Measurements from ENCODE around the gene OPHN1. TPM values are rescaled to one million over a fixed set of nuclear protein-coding genes. Genes with fewer than 3 reads are reported as not detected.

The OPHN1 gene
- polyA plus RNA-seq, 3 donors = 0.20 to 0.82 (median 0.73) TPM

- no peak overlapping the region for H3K4me3 ChIP-seq (replicated peaks in 1 of 3; ENCODE audit: low read depth in 2 of 3, low read length in 3 of 3)
- peaks cover 13 to 14% of the 10 kb centered on the region in 2 donors for H3K4me1 ChIP-seq (ENCODE audit: control insufficient read depth in 1 of 2, insufficient read depth in 2 of 2, low read length in 2 of 2)
- no peaks in the 10 kb centered on the region for H3K27me3 ChIP-seq (ENCODE audit: control insufficient read depth in 2 of 2, insufficient read depth in 2 of 2, low read length in 2 of 2)
- no peak overlapping the region for H3K4me2 ChIP-seq (replicated peaks; ENCODE audit: extremely low read depth, low read length, poor library complexity, severe bottlenecking)
- H3K27ac ChIP-seq (ENCODE audit: low read depth in 1 of 2, low read length in 2 of 2) = no peak overlapping the region
- Mint-ChIP-seq H3K4me1 (no peaks in the 10 kb centered on the region), H3K27ac (no peak overlapping the region), H3K27me3 (ENCODE audit: low read depth in 3 of 3) (peaks cover 0 to 2% (median 0%) of the 10 kb centered on the region in 3 donors), H3K9me3 (no peaks in the 10 kb centered on the region), H3K36me3 (peaks cover 0 to 5% of the 10 kb centered on the region in 2 donors), H3K4me3 (no peak overlapping the region)
- DNase-seq = no peak
- H3K79me2 ChIP-seq (ENCODE audit: insufficient read depth, low read length) = no peaks in the 10 kb centered on the region
- H4K20me1 ChIP-seq (ENCODE audit: insufficient read depth, low read length) = no peaks in the 10 kb centered on the region
- H3K9ac ChIP-seq (ENCODE audit: insufficient read depth, low read length, poor library complexity, severe bottlenecking) = no peak overlapping the region
- intact Hi-C loops (cut with micrococcal nuclease) = no loop called here
- no peak overlapping the region for H2AFZ ChIP-seq (ENCODE audit: insufficient read depth, low read depth, low read length, poor library complexity, severe bottlenecking)
- H3K9me3 ChIP-seq (replicated peaks in 1 of 2; ENCODE audit: control insufficient read depth in 1 of 2, insufficient read depth in 1 of 2, low read length in 2 of 2) = no peaks in the 10 kb centered on the region
- H3K36me3 ChIP-seq (replicated peaks in 1 of 2; ENCODE audit: control insufficient read depth in 1 of 2, insufficient read depth in 2 of 2, low read length in 2 of 2) = no peaks in the 10 kb centered on the region
- no peak for TF ChIP-seq CTCF (IDR thresholded peaks at IDR 0.05)
Observed at GRCh38 chrX:68115371-68115770, 317.9 kb downstream of the OPHN1 start.

DNA sequence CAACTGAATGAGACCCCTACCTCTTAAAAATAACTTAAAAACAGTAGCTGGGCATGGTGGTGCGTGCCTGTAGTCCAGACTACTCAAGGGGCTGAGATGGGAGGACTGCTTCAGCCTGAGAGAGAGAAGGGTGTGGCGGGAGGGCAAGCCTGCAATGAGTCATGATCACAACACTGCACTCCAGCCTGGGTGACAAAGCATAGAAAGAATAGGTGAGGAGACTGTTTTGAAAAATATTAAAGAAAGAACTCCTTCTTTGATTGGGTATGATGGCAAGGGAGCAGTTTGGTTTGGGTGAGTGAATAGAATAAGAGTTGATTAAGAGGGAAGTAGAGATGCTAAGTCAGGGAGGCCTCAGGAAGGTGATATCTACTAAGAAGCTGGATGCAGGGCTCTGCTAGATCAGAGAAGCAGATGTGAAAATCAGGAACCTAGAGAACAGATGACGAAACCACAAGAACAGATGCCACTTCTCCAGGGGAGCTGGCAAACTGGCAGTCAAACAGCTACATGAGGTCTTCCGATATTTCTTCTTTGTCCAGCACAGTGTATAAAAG lies 318.6 kb downstream of the OPHN1 start:
- Histone ChIP-seq H3K4me2 (replicated peaks; ENCODE audit: extremely low read depth, low read length, poor library complexity, severe bottlenecking) (no peak overlapping the region), H3K9me3 (replicated peaks in 1 of 2; ENCODE audit: control insufficient read depth in 1 of 2, insufficient read depth in 1 of 2, low read length in 2 of 2) (no peaks in the 10 kb centered on the region), H2AFZ (ENCODE audit: insufficient read depth, low read depth, low read length, poor library complexity, severe bottlenecking) (no peak overlapping the region), H3K4me1 (ENCODE audit: control insufficient read depth in 1 of 2, insufficient read depth in 2 of 2, low read length in 2 of 2) (peaks cover 13 to 14% of the 10 kb centered on the region in 2 donors), H3K79me2 (ENCODE audit: insufficient read depth, low read length) (no peaks in the 10 kb centered on the region), H3K27me3 (ENCODE audit: control insufficient read depth in 2 of 2, insufficient read depth in 2 of 2, low read length in 2 of 2) (no peaks in the 10 kb centered on the region), H3K36me3 (replicated peaks in 1 of 2; ENCODE audit: control insufficient read depth in 1 of 2, insufficient read depth in 2 of 2, low read length in 2 of 2) (no peaks in the 10 kb centered on the region), H3K9ac (ENCODE audit: insufficient read depth, low read length, poor library complexity, severe bottlenecking) (no peak overlapping the region), H3K27ac (ENCODE audit: low read depth in 1 of 2, low read length in 2 of 2) (peak overlapping the region; percentile 20 to 54), H3K4me3 (replicated peaks in 1 of 3; ENCODE audit: low read depth in 2 of 3, low read length in 3 of 3) (no peak overlapping the region), H4K20me1 (ENCODE audit: insufficient read depth, low read length) (no peaks in the 10 kb centered on the region)
- intact Hi-C loops (cut with micrococcal nuclease) = no loop called here
- H3K4me3 Mint-ChIP-seq = no peak overlapping the region
- H3K27ac Mint-ChIP-seq = peak overlapping the region in 5 of 7 donors; percentile 5 to 88 (median 76)
- WGBS (ENCODE audit: insufficient coverage) = 0% methylated on average over 1 of the region's 4 CpGs
- peak; percentile 40 to 66 (median 60) for DNase-seq
- no peaks in the 10 kb centered on the region for H3K4me1 Mint-ChIP-seq
- peaks cover 0 to 7% of the 10 kb centered on the region in 2 donors for H3K36me3 Mint-ChIP-seq
- no peaks in the 10 kb centered on the region for H3K9me3 Mint-ChIP-seq
- peaks cover 0 to 2% (median 0%) of the 10 kb centered on the region in 3 donors for H3K27me3 Mint-ChIP-seq (ENCODE audit: low read depth in 3 of 3)
- no peak for TF ChIP-seq CTCF (IDR thresholded peaks at IDR 0.05)

All from CD14-positive monocyte (primary cell).